GM21619 (cell line): ENCODE measurements around the gene TWIST2.

ENCODE experiments used
- ATAC-seq: cut with Tn5 transposase; IDR thresholded peaks from one replicate; pipeline ENCODE4 v1.9.1; 2021; ENCODE audit not compliant: unreplicated experiment

TWIST2 gene

DNA sequence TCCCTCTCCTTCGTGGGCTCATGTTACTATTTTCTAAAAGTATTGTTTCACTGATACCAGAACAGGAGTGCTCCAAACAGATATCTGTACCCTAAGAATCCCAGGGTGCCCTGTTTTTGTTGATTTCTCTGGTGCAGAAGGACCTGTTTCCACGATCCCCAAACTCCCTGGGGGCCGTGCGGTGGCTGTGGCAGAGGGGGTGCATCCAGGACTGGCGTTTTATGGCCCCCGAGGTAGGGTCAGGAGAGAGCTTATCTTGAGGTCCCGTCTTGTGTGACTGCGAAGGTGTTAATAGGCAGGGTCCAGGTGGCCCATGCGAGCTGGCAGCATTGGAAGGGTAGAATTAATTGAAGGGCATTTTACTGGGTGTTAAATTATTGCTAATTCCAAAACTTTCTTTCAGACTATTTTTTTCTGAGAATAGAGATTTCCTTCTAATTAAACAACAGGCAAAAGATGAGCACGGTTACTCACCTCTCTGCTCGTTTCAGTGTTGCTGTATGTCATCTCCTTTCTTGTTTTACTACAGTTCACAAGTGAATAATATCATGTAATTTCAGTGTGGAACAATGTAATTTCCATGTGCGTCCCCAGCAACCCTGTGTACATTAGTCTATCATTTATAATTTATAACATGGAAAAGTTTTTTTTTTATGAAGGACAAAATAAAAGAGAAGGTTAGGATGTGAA lies 8.2 kb downstream of the TWIST2 start:
- no peak for ATAC-seq

DNA sequence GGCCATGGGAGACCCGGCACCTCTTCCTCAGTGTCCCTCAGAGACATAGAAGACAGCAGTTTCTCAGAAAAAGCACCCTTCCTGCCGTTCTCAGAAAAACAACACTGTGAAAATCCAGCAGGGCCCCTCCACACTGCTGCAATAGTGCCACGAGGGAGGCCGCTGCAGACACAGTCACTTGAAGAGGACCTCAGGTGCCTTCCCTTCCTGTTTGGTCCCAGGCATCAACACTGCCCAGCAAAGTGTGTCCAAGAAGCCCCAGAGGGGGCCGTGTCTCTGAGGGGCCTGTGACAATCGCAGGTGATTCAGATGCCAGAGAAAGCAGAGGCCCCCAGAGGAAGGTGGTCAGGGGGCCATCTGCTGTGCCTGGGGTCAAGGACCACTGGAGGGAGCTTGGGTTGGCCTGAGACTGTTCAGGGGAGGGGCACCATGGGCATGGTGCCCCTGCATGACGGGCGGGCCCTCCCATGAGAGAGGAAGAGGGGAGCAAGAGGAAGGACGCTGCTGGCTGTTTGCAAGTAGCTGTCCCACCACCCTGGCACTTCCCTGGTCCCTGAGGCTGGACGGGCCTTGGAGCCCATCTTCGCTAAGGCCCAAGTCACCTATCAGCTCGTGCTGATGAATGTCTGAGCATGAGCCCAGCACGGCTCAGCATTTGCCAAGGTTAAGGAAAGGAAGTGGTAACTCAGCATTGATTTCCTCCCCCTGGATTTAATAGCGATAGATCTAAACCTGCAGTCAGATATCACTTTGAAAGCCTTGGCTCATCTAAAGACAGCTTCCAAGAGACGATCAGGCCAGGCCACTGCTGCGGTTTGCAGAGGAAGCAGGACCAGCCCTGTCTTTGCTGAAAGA lies 9.1 kb downstream of the TWIST2 start:
- ATAC-seq, result no peak

DNA sequence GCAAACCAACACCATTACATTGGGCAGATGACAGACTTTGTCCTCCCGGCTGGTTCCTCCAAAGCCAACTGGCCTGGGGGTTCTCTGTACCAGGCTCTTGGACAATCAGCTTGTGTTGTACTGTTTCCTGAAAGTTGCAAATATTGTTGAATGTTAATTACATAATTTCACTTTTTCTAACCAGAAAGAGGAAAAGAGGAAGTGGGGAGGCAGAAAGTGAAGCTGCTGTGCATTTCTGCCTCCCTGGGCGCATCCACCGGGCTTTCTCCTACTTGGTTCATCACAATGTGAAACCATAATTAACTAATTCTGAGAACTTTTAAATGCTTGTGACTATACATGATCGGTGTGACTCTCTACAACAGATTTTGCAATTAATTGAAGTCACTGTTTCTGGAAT lies 10.1 kb downstream of the TWIST2 start:
- ATAC-seq, result no peak

DNA sequence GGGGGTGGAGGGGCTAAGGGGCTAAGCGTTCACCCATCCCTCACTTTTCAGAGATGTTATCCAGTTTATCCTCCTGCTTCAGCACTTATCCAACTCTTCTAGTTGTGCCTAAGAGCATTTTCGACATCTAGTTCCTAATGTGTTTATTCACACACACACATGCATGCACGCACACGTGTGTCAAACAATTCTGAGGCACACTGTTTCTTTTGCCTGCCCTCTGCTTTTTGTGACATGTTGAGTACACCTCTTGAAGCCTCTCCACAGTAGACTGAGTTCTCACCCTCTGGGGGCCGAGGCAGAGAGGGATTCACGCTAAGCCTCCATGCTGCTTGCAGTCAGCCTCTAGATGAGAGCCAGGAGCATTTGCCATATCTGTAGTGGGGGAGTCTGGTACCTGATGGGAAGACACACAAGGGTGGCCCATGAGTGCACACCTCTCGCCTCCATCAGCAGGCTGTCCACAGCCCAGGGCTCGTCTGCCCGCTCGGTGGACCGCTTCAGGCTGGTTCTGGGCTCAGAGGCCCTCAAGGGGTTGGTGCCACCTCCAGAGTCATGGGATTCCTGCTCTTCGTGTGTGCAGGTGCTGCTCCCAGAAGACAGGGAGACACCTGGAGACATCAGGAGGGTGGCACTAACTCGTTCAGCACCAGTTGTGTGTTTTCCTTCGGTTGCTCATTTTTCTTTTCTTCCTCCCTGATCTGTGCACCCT lies 11.9 kb downstream of the TWIST2 start:
- no peak for ATAC-seq

DNA sequence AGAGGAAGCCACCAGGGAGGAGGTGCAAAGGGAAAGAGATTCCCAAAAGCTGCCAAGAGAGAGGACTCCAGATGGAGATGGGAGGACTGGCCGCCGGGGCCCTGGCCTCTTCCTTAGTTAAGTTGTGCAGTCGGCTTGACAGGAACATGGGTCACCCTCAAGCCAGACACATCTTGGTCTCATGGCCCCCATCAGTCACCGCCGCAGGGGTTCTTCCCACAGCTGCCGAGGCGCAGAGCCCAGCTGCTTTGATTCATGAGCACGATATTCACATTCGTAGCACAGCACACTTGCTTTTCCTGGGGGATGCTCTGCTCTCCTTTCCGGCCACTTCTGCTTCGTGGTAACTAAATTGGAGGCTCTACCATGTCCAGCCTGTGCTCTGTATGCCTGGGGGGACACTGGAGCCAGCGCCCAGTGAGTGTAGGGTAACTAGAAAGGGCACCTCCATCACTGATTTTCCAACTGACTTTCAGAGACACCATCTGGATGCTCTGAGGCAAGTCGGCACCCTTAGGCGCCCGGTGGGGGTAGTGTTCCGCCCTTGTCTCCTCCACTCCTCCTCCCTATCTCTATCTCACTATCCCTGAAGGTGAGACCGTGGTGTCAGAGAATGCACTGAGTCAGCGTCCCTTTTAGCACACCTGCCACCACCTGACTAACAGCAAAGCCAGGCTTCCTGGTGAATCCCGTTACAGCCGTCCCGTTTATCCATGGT lies 13.3 kb downstream of the TWIST2 start:
- no peak for ATAC-seq

DNA sequence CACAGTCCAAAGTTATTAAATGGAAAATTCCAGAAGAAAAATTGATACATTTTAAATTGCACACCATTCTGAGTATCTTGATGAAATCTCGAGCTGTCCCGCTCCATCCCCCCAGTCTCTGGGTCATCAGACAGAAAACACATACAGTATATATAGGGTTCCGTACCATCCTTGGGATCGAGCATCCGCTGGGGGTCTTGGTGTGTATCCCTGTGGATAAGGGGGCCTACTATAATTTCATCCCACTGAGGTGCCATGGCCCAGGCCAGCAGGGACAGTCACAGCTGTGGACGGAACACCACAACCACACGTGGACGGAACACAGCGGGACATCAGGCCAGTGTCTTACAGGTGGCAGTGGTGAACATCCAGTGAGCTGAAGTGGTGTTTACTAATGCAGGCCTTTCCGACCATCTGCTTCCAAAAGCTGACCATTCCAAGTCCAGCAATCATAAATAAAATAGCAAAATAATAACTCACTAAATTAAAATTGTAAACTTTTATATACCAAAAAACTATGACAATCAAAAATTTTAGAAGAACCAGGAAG lies 14.0 kb downstream of the TWIST2 start:
- no peak for ATAC-seq

DNA sequence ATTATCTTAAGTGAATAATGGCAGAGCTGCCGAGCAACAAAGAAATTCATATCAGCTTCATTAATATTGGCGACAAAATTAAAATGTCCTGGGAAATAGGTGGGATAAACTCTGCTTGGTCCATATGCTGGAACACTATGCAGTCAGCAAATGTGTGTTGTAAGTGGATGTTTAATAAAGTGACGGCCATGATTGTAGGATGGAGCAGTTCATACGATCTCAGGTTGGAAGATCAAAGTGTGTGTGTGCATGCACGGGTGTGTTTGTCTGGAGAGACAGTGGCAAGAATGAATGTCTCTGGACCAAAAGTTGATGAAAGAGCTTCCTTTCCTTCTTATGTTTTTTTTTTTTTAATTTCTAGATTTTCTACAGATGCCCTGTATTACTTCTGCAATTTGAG lies 14.8 kb downstream of the TWIST2 start:
- no peak for ATAC-seq

DNA sequence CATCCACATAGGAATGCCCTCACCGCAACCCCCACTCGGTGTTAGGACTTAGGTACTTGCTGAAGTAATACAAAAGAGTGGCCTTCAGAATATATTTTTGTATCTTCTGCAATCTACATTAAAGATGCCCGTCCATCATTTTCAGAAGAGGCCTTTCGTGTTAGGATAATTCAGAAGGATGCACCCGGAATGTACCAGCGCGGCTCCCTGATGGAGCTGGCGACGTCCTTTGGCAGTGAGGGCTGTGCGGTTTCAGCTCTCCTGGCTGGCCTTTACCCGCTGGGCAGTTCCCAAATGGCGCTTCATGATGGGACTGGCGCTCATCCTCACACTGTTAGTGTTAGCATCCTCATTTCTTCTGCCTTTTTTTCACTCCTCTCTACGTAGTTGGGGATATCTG lies 15.3 kb downstream of the TWIST2 start:
- ATAC-seq, result no peak

DNA sequence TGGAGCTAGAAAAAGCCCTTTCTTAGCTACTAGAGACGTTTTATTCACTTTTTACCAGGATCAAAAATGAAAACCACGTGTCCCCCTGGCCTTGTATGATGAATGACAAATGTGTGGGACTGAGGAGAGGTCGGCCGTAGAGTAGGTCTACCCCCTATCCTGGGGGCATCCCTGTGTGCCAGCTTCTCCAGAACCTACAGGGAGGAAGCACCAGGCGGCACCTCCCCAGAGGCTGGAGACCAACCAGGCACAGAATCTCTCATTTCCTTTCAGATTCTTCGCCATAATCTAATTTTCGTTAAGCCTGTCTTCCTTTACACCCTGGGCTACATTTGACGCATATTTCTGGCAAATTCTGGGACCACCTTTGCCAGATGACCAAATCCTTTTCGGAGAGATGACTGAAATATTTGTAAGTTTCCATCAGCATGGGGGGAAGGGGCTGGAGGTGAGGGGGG lies 15.9 kb downstream of the TWIST2 start:
- ATAC-seq, result no peak

DNA sequence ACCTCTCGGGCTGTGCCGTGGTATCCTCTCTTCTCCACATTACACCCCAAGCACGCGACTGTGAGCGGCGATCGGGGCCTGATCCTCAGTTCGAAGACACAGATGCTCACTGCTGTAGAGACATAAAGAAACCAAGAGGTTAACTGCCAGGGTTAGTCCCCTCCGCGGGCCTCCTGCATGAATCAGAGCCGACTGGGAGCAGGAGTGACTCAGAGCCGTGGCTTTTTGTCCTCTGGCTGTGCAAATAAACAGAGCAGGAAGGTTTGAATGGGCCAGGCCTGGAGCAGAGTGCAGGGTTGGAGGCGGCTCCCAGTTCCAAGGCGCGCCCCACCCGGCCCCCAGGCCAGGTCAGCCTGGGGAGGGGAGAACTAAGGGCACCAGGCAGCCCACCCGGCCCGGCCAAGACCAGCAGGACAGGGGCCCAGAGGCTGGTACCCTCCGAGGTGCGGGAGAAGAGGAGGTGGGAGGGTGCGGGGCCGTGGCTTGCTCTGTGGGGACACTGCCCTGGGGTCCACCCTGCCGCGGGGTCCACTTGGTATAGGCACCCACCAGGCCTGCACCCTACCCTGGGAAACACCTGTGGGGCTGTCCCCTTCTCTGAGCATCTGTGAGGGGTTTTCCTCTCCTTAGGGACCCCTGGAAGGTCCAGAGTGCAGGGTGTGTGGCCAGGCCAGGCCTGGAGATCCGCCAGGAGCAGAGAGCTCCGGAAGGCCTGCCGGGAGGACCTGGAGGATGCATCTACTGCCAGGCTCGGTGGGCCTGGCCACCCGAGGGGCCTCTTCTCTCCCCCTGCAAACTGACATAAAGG lies 16.5 kb downstream of the TWIST2 start:
- ATAC-seq, result no peak

DNA sequence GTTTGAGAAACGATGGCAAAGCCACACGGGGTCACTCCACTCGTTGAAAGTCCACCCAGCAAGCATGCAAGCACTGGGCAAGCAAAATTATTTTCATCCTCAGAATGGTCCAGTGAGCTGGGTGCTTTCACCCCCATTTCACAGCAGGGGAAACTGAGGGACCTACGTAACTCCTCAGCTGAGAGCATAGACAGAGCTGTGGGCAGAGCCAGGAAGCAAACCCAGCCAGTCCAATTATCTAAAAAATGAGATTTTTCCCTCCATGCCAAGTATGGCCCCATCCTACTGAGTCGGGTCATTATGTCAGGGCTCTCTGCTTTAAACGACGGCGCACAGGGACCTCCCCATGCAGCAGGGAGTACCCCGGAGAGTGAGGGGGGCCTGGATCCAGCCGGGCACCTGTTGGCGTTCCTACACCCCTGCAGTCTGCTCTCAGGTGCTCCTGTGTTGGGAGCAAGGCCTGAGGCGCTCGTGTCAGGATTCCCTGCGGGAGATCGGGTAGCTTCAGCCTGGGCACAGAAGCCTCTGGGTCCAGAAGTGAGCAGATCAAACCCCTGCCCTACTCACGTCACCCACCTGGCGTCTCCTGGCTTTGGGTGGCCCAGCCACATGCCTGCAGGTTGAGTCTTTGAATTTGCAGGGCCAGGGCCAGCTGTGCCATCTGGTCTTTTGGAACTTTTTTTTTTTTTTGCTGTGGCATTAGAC lies 17.3 kb downstream of the TWIST2 start:
- ATAC-seq, result no peak

DNA sequence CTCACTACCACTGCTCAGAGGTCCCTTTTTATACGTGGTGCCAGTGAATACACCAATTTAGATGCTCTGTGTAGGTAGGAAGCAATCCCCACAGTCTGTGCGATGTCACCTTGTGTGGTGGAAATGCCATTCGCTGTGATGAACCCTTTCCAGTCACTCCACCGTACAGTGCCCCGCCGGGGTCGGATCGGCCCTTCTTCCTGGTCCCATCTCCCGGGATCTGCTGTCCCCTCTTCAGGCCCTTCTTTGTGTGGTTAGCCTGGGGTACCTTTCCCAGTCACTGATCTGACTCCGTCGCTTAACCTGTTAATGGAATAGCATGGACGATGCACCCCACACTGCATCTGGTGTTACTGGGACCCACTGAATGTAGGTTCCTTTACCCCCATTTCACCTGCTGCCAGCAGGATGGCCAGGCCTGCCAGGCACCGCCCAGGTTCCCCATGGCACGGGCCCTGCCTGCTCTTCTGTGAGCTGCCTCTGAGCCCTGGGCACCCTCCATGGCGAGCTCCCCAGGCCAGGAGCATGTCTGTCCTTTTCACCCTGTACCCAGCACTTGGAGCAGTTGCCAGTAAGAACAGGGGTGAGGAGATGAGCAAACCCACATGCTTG lies 18.0 kb downstream of the TWIST2 start:
- ATAC-seq, result no peak

DNA sequence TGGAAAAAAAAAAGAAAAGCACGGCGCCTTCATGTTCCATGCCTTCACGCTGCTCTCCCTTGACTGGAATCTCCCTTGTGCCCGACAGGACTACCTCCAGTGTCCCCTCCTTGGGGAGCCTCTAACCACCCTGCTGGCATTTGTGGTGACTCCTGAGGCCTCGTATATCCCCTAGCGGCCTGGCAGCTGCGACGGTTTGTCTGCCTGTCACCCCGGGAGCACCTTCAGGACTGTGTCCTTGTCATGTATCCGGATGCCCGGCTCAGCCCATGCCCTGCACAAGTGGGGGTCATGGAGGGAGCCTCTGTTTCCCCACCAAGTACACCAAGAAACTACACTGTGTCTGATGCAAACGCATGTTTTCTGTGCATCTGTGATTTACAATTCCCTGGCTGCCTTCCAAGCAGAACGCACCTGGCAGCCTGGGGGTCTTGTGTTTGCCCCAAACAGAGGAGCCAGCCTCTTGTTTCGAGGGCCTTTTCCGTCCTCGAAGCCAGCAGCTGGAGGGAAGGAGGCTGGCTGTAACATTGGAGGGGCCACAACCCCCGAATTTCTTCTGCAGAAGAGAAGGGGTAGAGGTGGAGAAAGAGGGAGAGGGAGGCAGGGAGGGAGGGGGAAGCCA lies 18.9 kb downstream of the TWIST2 start:
- ATAC-seq, result no peak

DNA sequence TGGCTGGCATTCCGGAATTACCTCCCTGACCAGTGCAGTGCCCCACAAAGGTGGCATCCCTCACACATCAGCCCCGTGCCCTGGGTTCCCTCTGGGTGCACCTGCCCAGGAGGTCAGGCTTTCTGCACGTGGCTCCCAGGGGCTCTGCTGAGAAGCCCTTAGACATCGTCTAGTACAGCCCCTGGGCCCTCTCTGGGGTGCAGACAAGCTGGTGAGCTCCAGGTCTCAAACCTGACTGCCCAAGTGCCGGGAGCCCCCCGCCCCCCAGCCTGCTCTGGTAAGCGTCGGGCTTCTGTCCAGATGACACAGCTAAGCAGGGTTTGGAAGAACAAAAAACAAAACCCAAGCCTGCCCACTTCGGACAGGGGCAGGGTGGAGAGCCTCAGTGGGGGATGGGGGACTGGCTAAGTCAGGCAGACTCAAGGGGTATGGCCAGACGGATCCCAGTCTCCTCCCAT lies 20.2 kb downstream of the TWIST2 start:
- no peak for ATAC-seq

DNA sequence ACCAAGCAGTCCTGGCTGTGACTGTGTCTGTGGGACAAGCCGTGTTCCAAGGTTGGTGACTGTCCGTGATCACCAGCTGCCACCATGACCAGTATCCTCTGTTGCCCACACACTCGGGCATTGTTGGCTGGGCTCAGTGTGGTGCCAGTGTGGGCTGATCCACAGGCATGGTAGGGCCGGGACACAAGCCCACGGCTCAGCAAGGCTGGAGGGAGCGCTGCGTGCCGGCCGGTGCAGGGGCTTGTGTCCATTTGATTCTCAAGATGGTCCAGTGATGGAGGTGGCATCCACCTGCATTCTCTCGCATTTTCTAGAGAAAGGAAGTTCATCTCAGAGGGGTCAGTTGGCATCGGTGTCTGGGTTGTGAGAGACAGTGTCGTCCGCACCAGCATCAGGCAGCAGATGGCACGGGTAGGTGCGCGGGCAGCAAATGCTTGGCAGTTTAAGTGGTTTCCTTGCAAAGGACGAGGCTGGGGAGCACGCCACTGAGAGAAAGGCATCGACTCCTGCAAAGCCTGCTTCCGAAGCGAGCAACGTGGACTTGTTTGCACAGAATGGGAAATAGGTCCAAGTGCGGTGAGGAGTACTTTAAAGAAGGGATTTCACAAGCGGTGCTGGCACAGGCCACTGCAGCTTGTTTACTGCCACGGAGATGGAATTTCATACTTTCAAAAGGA lies 20.9 kb downstream of the TWIST2 start:
- ATAC-seq, result no peak

DNA sequence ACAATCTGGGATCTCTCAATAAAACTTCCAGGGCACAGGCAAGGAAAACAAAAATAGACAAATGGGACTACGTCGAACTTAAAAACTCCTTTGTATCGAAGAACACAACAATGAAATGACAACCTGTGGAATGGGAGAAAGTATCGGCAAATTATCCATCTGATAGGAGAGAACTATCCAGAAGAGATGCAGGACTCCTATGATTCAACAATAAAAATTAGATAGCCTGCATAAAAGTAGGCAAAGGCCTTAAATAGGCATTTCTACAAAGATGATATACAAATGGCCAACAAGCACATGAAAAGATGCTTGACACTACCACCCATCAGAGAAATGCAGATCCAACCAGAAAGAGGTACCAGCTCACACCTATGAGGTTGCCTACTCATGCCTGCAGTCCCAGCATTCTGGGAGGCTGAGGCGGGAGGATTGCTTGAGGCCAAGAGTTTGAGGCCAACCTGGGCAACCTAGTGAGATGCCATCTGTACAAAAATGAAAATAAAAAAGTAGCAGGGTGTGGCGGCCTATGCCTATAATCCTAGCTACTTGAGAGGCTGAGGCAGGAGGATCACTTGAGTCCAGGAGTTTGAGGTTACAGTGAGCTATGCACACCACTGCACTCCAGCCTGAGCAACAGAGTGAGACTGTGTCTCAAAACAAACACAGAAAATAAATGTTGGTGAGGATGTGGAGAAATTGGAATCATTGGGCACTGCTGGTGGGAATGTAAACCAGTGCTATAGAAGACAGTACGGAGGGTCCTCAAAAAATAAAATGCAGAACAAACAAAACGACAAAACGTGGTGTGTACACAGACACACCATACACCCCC lies 21.6 kb downstream of the TWIST2 start:
- no peak for ATAC-seq

DNA sequence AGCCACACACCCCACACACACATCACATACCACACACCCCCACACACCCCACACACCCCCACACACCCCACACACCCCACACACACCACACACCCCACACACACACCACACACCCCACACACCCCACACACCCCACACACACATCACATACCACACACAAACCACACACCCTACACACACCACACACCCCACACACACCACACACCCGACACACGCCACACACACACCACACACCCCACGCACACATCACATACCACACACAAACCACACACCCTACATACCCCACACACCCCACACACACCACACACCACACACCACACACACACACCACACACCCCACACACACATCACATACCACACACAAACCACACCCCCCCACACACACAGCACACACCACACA lies 22.4 kb downstream of the TWIST2 start:
- ATAC-seq, result no peak
